NB4 (cell line): ENCODE measurements around the gene AMPH.

Source experiments
- DNase-seq: peaks from one replicate; pipeline ENCODE4 v3.0.0; 2010; ENCODE audit warnings: low read depth
- H3K4me3 ChIP-seq: one replicate; pipeline ENCODE4 v1.5.1; 2011; ENCODE audit warnings: mild to moderate bottlenecking, low read depth, low read length, moderate library complexity
- MAX ChIP-seq: IDR thresholded peaks from 2 replicates; pipeline ENCODE4 v1.6.1; 2011; ENCODE audit warnings: low read depth, low read length
- MYC ChIP-seq: IDR thresholded peaks from 2 replicates; pipeline ENCODE4 v1.6.1; 2011; ENCODE audit warnings: low read depth, low read length
- POLR2A ChIP-seq: IDR thresholded peaks from 2 replicates; pipeline ENCODE4 v1.6.1; 2011; ENCODE audit warnings: mild to moderate bottlenecking; ENCODE audit not compliant: insufficient read length; ENCODE audit errors: extremely low read depth
- TF ChIP-seq, protein P1 (sequence below): IDR thresholded peaks from one replicate; pipeline ENCODE4 v1.5.1; 2012; ENCODE audit warnings: low read depth, low read length

Gene AMPH

DNA sequence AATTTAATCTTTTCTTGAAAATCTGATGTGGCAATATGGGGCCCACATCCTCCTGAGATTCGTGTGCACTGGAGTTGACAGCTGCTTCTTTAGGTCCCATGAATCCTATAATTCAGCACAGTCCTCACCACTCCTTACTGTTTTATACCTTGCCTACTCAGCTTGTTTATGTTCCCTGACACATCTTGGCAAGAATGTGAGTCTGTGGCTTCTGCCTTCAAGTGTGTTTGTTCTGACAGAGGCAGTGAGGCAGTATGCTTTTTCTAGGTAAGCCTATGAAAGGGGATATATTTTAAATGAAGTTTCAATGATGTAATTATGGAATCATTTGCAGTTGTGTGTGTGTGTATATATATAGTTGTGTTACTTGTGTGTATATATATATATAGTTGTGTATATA lies 106.4 kb downstream of the AMPH start:
- TF ChIP-seq MAX (no peak), MYC (no peak), POLR2A (no peak)
- TF ChIP-seq, protein P1, sequence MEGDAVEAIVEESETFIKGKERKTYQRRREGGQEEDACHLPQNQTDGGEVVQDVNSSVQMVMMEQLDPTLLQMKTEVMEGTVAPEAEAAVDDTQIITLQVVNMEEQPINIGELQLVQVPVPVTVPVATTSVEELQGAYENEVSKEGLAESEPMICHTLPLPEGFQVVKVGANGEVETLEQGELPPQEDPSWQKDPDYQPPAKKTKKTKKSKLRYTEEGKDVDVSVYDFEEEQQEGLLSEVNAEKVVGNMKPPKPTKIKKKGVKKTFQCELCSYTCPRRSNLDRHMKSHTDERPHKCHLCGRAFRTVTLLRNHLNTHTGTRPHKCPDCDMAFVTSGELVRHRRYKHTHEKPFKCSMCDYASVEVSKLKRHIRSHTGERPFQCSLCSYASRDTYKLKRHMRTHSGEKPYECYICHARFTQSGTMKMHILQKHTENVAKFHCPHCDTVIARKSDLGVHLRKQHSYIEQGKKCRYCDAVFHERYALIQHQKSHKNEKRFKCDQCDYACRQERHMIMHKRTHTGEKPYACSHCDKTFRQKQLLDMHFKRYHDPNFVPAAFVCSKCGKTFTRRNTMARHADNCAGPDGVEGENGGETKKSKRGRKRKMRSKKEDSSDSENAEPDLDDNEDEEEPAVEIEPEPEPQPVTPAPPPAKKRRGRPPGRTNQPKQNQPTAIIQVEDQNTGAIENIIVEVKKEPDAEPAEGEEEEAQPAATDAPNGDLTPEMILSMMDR, result no peak
- H3K4me3 ChIP-seq, result no peak overlapping the region
- no peak for DNase-seq

DNA sequence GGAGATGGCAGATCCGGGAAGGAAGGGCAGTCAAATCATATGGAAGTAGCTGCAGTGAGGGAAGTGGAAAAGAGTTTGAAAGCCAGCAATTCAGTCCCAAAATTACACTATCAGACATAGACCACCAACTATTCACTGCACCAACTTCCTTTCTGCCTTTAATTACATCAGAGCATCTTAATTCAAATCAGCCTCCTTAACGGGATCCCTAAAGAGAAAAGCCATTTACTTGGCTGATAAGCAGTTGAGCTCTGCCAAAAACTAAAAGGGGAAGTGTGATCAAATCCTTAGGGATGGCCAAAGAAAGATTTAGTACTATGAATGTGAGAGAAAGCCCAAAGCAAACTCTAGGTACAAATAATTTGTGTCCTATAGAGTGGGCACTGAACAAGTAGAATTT lies 110.4 kb downstream of the AMPH start:
- no peak for DNase-seq
- no peak for TF ChIP-seq MAX
- TF ChIP-seq POLR2A, result no peak
- TF ChIP-seq, protein P1, result no peak
- no peak for TF ChIP-seq MYC
- no peak overlapping the region for H3K4me3 ChIP-seq

DNA sequence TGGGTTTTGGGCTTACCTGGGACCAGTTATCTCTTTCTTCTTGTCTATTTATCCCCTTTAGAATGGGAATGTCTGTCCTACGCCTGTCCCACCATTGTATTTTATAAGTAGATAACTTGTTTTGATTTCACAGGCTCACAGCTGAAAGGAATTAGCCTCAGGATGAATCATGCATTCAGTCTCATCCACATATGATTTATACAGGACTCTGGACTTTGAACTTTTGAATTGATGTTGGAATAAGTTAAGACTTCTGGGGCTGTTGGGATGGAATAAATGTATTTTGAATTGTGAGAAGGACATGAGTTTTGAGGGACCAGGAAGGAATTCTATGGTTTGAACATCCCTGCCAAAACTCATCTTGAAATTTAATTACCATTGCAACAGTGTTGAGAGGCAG lies 112.6 kb downstream of the AMPH start:
- no peak for DNase-seq
- no peak overlapping the region for H3K4me3 ChIP-seq
- TF ChIP-seq POLR2A (no peak), MYC (no peak), MAX (no peak)
- TF ChIP-seq, protein P1, result no peak

- TF ChIP-seq MAX (no peak), MYC (no peak), POLR2A (no peak)
- TF ChIP-seq, protein P1, result no peak
- no peak overlapping the region for H3K4me3 ChIP-seq
- DNase-seq, result no peak
These were observed 118.5 kb downstream of the AMPH start for GRCh38 chr7:38512704-38513103.

GRCh38 chr7:38512291-38512690 lies 118.9 kb downstream of the AMPH start:
- H3K4me3 ChIP-seq, result no peak overlapping the region
- DNase-seq, result no peak
- TF ChIP-seq MYC, result no peak
- no peak for TF ChIP-seq POLR2A

- DNase-seq, result no peak
- TF ChIP-seq, protein P1, result no peak
- TF ChIP-seq POLR2A, result no peak
- TF ChIP-seq MYC, result no peak
- no peak for TF ChIP-seq MAX
- no peak overlapping the region for H3K4me3 ChIP-seq
These were observed 123.8 kb downstream of the AMPH start for GRCh38 chr7:38507384-38507783.
